ENCODE data around the gene GSE1.

Gene GSE1

GRCh38 chr16:85626191-85626981 lies 13.3 kb downstream of the GSE1 start:
- Histone ChIP-seq H3K4me1 (peaks cover 0 to 38% (median 11%) of the 10 kb centered on the region in 4 donors), H3K9me3 (peaks cover 0 to 9% (median 6%) of the 10 kb centered on the region in 3 donors), H3K36me3 (peaks cover 0 to 11% (median 5%) of the 10 kb centered on the region in 3 donors), H3K4me3 (no peak overlapping the region), H3K27ac (no peak overlapping the region), H3K27me3 (no peaks in the 10 kb centered on the region)
- no peak for DNase-seq
- intact Hi-C loops (cut with DNase I; ENCODE audit: low total_unique reads), result no loop called here
- no peak for TF ChIP-seq CTCF (IDR thresholded peaks at IDR 0.05)

GRCh38 chr16:85627089-85627488 lies 14.0 kb downstream of the GSE1 start:
- Histone ChIP-seq H3K27ac (no peak overlapping the region), H3K4me3 (no peak overlapping the region), H3K4me1 (peaks cover 0 to 45% (median 11%) of the 10 kb centered on the region in 4 donors), H3K36me3 (peaks cover 0 to 11% (median 5%) of the 10 kb centered on the region in 3 donors), H3K27me3 (no peaks in the 10 kb centered on the region), H3K9me3 (peaks cover 0 to 9% (median 6%) of the 10 kb centered on the region in 3 donors)
- no peak for DNase-seq
- TF ChIP-seq CTCF (IDR thresholded peaks at IDR 0.05), result no peak
- intact Hi-C loops (cut with DNase I; ENCODE audit: low total_unique reads), result no loop called here

- peaks cover 0 to 45% (median 11%) of the 10 kb centered on the region in 4 donors for H3K4me1 ChIP-seq
- intact Hi-C loops (cut with DNase I; ENCODE audit: low total_unique reads), result no loop called here
Observed at GRCh38 chr16:85627526-85628264, 14.6 kb downstream of the GSE1 start.

GRCh38 chr16:85628265-85628556 lies 15.1 kb downstream of the GSE1 start:
- intact Hi-C loops (cut with DNase I; ENCODE audit: low total_unique reads), result no loop called here
- peaks cover 0 to 45% (median 11%) of the 10 kb centered on the region in 4 donors for H3K4me1 ChIP-seq
- no peak for DNase-seq
- TF ChIP-seq CTCF (IDR thresholded peaks at IDR 0.05), result no peak
- no peak overlapping the region for H3K4me3 ChIP-seq
- H3K9me3 ChIP-seq, result peaks cover 0 to 9% (median 6%) of the 10 kb centered on the region in 3 donors
- H3K27me3 ChIP-seq, result no peaks in the 10 kb centered on the region
- peaks cover 0 to 11% (median 5%) of the 10 kb centered on the region in 3 donors for H3K36me3 ChIP-seq
- no peak overlapping the region for H3K27ac ChIP-seq

More at GRCh38 chr16:85627526-85628264, 14.6 kb downstream of the GSE1 start:
- Histone ChIP-seq H3K9me3 (peaks cover 0 to 9% (median 6%) of the 10 kb centered on the region in 3 donors), H3K36me3 (peaks cover 0 to 11% (median 5%) of the 10 kb centered on the region in 3 donors), H3K27ac (no peak overlapping the region), H3K4me3 (no peak overlapping the region), H3K27me3 (no peaks in the 10 kb centered on the region)
- no peak for TF ChIP-seq CTCF (IDR thresholded peaks at IDR 0.05)
- no peak for DNase-seq

- Histone ChIP-seq H3K27ac (no peak overlapping the region), H3K9me3 (peaks cover 0 to 9% (median 6%) of the 10 kb centered on the region in 3 donors), H3K36me3 (peaks cover 3 to 14% (median 5%) of the 10 kb centered on the region in 3 donors), H3K4me3 (no peak overlapping the region), H3K4me1 (peaks cover 0 to 43% (median 11%) of the 10 kb centered on the region in 4 donors), H3K27me3 (no peaks in the 10 kb centered on the region)
- DNase-seq, result no peak
- no peak for TF ChIP-seq CTCF (IDR thresholded peaks at IDR 0.05)
- intact Hi-C loops (cut with DNase I; ENCODE audit: low total_unique reads), result no loop called here
Observed at GRCh38 chr16:85628645-85629044, 15.5 kb downstream of the GSE1 start.
